COR-L47 (cell line): ENCODE data around the gene LRRK1.

Experiments
- DNase-seq: peaks from one replicate; lab custom pipeline; 2025; lab: John Stamatoyannopoulos, UW

LRRK1 gene

DNA sequence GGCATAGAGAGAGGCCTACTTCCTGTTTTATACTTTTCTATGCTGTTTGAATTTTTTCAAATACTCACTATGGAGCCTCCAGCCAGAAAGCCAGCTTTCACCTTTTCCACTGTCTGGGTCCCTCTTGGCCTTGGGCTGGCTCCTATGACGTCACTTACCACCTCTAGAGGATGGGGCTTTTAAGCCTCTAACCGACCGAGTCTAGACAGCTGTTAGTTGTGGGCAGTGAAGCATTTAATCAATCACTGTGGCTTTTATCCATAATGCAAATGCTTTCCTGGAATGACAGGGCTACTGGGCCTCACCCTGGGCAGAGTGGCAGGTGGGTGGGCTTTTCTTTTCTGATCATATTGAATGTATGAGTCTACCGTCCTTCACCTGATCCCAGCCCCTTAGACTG, 61.9 kb downstream of the LRRK1 start:
- no peak for DNase-seq

DNA sequence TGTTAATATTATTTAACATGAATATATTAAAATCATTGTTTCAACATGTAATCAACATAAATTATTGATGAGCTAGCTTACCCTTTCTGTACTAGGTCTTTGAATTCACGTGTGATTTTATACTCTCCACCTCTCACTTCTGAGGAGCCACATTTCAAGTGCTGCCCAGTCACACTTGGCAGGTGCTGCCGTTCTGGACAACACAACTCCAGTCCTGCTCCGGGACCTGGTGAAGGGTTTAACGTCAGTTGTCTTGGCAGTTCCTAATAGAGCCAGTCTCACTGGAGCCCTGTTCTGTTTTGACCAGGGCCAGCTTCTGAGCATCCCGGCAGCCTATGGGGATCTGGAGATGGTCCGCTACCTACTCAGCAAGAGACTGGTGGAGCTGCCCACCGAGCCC, 64.1 kb downstream of the LRRK1 start:
- no peak for DNase-seq

DNA sequence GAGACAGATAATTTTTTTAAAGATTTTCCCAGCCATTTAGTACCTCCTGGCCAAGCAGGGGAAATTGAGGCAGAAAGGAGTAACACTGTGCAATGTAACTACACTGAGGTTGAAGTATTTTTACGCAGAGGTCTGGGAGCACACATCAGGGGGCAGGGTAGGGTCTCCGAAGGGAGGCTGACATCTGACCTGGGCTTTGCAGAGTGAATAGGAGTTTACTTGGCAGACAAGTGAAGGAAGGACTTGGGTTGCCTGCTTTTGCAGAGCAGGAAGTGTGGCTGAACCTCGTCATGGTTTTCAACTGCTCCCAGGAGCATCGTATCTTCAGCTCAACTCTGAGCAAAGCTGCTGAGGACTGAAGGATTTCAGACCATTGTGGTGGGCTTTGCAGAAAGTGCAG, 66.2 kb downstream of the LRRK1 start:
- DNase-seq = no peak

DNA sequence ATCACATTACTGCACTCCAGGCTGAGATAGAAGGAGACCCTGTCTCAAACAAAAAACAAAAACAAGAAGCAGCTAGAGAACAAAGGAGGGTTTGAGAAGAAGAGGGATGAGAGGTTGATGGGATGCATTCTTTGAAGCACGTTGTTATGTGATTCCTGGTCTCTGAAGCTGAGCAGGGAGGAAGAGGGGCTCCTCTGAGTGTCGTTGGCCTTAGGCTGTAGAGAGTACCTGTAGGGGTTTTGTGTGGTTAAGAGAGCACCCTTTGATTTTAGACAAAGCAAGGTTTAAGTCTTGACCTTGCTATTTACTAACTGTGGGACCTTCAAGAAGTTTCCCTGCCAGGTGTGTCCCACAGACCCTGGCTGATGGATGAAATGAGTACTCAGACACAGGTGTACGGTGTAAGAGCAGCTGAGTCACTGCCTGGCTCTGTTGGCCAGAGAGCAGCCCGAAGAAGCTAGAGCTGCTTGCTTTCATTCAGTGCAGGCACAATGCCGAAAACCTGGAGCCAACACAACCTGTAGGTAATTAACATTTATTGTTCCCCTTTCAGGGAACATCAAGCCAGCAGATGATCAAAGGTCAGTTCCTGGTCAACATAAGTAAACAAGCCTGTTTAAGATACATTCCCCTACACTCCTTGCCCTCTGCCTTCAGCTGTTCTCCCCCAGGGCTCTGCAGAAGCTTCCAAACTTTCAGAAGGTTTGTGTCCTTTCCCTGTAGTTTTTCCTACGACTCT, 67.2 kb downstream of the LRRK1 start:
- DNase-seq = no peak

DNA sequence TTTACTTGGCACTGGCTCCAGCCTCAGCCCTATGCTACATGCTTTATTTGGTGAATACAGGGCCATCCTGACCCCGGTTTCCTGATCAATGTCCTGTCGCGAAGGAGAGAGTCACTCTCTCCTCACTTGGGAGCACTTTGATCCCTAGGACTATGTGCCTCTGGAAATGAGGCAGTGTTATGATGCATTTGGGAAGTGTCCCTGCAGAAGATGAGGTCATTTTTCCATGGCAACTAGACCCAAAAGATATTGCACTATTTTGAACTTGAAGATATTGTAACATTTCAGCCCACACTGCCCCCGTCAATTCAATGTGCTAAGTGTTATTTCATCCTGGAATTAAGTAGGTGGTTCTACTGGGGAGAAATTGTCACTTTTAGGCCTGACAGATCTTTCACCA, 68.0 kb downstream of the LRRK1 start:
- no peak for DNase-seq

DNA sequence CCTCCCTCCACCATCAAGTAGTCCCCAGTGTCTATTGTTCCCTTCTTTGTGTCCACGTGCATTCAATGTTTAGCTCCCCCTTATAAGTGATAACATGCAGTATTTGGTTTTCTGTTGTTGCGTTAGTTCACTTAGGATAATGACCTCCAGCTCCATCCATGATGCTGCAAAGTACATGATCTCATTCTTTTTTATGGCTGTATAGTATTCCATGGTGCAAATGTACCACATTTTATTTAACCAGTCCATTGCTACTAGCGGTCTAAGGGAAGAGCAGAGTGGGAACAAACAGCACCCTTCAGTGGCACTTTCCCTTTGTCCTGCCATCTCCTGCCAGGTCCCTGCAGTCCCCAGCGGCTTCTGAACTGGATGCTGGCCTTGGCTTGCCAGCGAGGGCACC, 69.1 kb downstream of the LRRK1 start:
- DNase-seq = no peak

DNA sequence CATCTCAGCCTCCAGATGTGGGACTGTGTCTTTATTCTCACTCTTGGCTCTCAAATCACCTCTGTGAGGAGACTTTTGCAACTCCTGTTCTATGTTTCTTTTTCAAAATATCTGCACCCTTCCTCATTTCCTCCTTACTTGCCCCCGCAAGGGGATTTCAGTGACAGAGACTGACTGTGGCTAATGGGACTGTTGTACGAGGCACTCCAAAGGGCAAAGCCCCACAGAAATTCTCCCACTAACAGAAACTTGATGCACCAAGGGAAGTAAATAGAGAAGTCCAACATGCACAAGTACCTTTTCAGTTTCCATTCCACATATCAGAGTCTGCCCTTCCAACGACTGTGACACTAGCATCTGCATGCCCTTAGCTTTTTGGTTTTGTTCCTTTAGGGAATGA, 69.7 kb downstream of the LRRK1 start:
- no peak for DNase-seq

DNA sequence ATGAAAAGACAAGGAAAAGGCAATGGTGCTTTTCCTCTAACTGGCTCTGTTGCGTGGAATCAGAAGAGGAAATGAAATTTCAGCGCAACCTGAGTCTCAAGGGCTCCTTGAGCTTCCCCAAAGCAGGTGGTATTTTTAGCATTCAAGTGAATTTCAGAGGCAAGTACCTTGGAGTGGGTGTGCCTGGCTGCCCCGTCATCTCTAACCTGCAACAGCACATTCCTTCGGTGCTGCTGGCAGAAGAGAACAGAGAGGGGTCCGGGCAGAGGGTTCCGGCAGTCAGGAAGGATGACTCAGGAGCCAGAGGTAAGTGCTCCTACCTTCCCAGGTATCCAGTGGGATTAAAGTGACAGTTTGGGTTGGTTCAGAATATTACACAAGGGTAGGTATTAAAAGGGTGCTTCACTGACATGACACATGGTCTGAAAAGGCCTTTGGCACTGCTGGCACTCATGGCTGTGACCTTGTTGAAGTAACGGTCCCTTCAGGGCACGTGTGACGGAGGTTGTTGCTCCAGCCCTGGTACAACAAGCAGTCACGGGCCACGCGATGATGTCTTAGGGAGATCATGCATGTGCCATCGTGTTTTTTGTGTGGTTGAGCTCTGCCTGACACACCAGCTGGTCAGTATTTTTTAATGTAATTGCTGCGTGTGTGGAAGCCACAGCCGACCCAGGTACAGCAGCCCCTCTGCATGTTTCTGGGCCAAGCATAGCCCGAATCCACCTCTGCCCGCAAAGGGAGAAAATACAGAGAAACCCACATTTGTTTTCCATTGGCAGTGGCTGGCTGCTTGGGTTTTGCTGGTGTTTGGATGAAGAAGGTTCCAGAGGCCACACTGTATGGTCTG, 75.7 kb downstream of the LRRK1 start:
- no peak for DNase-seq

DNA sequence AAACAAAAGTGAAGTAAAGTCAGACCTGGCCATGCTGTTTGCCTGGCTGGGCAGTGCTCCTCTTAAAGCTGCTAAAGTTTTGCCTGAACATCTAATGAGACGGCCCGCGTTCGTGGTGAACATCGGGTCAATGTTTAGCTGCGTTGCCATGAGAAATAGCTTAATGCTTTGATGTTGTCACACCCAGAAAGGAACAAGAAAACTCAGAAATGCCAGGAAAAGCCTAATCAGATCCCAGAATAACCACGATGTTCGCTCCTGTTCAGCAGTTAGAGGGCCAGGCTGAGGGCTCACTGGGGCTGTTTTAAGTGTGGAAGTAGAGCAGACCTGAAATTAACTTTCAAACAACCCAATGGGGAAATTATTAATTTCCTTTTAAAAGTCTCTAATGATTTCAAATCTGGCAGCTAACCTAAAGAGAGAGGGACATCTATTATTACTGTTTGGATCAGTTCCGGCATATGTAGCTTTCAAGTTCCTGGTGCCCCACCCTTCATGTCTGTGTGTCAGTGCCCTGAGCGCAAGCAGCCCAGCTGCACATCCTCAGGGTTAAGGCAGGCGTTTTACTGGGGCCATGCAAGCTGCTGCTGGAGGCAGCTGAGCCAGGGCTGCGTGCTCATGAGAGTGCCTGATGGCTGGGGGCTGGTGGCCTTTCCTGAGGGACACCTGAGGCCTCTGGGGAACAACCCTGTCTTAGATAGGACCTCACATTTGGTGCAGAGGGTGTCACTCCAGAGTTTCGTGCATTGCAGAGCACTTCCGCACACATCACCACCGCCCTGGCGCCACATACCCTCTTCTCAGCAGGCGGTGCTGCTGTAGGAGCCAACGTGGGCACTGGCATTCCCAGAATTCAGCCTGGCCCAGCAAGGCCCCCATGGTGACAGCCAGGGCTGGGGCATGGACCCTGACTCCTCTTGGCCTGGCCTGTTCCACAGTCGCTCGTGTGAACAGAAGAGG, 76.6 kb downstream of the LRRK1 start:
- DNase-seq = no peak

DNA sequence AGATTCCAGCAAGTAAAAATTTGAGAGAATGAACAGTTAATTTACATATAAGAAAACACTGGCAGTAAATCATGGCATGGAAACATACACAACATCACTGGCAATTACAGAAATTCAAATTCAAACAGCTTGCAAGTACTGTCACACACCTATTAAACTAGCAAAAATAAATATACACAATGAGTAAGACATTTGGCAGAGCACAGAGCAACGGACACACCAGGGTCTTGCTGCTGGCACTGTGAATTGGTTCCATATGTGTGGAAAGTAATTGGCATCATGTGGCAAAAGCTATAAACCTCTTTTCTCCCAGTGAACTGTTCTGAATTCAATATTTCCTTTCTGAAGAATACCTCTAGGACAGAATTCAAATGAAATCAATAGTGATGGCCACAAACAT, 78.3 kb downstream of the LRRK1 start:
- DNase-seq = no peak

DNA sequence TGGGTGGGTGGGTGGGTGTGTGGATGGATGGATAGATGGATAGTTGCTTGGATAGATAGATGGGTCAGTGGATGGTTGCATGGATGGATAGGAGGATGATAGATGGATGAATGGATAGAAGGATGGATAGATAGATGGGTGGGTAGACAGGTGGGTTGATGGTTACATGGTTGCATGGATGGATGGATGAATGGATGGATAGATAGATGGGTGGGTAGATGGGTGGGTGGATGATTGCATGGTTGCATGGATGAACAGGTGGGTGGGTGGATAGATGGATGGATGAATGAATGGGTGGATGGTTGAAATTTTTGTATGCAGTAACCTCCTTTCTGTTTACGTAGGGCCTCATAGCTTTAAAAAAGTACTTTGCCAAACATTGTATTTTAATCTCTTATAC, 79.5 kb downstream of the LRRK1 start:
- no peak for DNase-seq

DNA sequence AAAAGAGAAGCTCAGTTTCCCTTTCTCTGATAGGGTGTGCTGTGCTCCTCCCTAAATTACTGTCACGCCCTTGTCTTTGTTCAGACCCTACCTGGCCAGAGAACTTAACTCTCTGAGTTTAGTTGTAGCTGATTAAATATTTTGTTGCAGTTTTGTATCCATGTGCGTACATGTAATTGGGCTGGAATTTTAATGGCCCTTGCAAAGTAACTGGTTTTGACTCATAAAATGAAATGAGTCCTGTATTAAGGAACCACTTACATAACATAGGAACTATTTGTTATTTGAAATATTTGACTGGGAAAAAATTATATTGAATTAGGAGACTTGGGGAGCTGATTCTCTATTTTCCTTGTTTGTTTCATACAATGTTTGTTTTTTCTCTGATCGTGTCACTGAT, 80.2 kb downstream of the LRRK1 start:
- no peak for DNase-seq

DNA sequence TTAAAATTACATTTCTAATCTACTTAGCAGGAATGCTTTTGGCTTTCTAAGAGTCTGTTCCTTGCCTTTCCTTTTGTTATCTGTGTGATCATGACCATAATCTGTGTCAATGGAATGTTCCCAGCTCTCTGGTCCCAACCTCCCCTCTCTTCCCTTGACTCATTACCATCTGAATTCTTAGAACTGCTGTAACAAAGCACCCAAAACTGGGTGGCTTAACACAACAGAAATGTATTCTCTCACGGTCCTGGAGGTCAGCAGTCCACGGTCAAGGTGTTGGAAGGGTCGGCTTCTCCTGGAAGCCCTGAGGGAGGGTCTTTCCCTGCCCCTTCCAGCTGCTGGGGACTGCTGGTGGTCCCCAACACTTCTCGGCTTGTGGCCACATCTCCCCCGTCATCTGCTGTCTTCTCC, 81.1 kb downstream of the LRRK1 start:
- DNase-seq = no peak

DNA sequence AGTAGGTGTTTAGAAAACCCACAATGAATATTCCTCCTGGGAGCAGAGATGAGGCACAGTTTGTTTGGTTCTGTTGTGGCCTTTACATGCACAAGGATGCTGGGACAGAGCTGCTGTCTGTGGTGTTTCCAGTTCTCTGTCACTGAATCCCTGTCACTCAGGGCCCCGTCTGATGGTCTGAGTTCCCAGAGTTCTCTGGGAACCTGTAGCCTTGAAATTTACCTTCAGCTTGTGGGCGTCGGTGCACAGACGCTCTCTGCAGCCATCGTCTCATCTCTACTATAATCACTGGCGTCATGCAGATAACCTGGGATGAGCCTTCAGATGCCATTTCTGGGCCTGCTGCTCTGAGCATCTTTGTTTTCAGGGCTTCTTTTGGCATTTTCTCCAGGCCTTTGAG, 81.9 kb downstream of the LRRK1 start:
- DNase-seq = no peak

DNA sequence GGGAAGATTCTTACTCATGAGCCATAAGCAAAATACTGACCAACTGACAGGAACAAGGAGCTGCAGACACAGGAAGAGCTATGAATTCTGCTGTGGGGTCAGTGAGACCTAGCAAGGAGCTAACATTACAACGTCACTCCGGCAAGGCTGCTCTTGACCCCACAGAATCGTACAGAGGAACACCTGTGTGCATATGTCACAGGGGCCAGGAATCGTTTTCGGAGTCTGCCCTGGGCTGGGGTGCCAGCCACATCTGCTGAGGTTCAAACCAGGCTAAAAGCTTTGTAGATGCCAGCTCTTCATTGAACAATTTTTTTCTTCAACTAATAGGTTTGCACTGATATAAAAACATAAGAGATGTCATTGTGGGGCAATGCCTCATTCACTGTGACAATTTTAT, 82.6 kb downstream of the LRRK1 start:
- DNase-seq = no peak

DNA sequence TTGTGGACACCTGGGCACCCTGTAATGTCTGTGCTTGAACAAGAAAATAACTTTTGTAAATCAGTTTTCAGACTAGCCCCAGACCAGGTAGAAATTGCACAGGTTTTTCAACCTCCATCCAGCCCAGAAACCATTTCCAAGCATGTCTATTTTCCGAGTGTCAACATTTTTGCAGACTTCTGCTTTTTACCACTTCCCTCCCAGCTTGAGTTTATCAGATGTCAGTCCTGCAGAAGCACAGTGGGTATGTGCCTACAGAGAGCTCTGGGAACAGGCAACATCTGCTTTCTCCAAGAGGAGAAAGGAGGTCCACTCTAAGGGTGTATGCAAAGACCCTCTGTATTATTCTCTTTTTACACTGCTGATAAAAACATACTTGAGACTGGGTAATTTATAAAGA, 83.9 kb downstream of the LRRK1 start:
- DNase-seq = no peak

DNA sequence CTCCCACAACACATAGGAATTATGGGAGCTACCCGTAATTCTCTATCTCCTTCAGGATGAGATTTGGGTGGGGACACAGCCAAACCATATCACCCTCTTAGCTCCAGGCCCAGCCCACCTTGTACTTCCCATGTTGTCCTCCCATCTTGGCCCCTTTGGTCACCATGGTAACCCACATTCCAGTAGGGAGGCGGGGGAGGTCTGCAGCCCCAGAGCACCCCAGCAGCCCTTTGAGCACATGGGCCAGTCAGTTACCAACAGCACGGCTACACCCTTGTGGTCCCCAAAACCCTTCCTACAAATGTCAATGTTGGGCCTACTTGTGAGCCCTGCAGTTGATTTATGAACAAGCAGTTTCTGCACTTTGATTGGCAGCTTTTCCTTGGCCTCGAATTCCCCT, 84.5 kb downstream of the LRRK1 start:
- DNase-seq = no peak

DNA sequence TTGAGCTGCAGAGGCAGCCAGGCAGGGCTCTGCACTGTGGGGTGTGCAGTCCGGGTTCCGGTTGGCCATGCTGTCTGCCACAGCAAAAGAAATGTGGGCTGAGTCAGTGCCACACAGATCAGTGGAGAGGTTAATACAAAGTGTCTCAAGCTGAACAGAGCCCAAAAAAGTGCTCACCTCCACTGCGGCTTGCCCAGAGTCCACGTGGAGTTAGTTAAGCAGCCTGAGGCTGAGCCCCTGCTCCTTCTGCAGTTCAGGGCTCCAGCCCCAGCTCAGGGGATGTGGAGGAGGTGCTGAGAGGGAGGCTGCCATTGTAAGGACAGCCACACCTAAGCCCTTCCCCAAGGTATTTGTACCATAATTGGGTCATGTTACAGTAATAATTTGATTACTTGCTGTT, 85.3 kb downstream of the LRRK1 start:
- DNase-seq = no peak

DNA sequence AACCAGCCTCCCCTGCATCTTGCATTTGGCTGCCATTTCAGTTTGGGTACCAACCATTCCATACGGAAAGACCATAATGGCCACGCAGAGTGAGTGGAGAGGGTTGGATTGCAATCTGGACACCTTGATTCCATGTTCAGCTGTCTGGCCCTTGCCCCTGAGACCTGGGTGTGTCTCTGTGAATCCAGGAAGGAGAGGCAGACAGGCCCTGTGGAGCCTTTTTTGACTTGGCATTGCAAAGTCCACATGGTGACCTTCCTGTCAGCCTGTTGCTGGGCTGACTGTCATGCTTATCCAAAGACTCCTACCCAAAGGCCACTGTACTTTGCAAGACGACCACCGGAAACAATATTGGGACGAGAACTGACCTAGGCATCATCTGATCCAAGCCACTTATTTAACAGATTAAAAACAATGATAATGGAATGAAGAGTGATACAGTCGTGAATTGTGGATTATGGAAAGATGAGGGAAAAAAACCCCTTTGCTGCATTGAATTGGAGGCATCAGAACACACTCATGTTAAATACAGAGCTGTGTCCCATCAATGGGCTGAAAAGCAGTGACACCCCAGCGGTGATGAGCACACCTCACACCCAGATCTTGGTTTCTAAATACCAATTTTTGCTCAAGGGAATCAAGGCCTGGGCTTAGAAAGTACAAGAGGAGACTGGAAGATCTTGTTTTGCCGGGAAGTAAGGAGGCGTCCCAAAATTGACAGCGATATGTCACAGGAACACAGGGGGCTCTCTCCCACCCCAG, 86.0 kb downstream of the LRRK1 start:
- no peak for DNase-seq

DNA sequence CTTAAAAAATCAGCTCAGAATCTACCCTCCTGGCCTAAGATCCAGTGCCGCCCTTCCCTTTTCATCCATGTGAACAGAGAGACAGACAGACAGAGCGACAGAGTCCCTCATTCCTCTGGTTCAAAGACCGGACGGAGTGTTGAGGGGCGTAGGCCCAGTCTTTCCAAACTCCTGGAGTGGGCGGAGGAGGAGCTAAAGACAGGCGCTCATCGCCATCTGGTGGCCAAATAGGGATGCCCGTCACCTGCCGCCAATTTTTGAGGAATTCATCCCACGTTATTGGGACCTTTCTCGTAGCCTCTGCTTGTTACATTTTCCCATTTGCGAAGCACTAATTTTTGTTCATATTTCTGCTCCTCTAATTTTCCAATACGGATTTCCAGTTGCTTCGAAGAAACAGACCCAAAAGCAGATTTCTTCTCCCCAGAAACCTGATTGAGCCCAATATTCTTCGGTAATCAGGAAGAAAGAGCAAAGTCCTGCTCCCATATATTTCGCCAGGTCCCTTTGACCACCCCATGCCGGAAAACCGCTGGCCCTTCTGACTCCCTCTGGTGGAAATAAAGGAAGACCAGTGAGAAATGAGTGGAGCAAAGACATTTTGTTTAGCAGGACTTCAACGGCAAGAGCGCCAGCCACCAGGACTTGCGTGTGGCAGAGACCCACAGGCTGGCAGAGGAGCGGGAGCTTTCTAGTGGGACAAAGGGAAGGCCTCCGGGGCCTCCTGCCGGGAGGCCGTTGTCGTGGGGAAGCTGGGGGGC, 88.0 kb downstream of the LRRK1 start:
- peak; percentile 57 for DNase-seq
